Ishikawa (cell line): ENCODE data around the gene EVI2A.

Source experiments
- CEBPB ChIP-seq: IDR thresholded peaks from 2 replicates; pipeline ENCODE4 v1.6.1; 2012
- EGR1 ChIP-seq: IDR thresholded peaks from 2 replicates; pipeline ENCODE4 v1.6.1; 2012
- REST ChIP-seq: IDR thresholded peaks from 2 replicates; pipeline ENCODE4 v1.6.1; 2012; ENCODE audit warnings: low read depth, mild to moderate bottlenecking
- TAF1 ChIP-seq: IDR thresholded peaks from 2 replicates; pipeline ENCODE4 v1.6.1; 2012; ENCODE audit warnings: low read depth, mild to moderate bottlenecking
- YY1 ChIP-seq: IDR thresholded peaks from 2 replicates; pipeline ENCODE4 v1.6.1; 2012; ENCODE audit warnings: low read depth

- TF ChIP-seq CEBPB = no peak
- TF ChIP-seq TAF1 = no peak
- no peak for TF ChIP-seq YY1
- TF ChIP-seq EGR1 = no peak
- TF ChIP-seq REST = no peak
Observed at GRCh38 chr17:31310260-31310659, 11.2 kb downstream of the EVI2A start.
